Measurements from ENCODE around the gene DNAJC30.

Gene DNAJC30

DNA sequence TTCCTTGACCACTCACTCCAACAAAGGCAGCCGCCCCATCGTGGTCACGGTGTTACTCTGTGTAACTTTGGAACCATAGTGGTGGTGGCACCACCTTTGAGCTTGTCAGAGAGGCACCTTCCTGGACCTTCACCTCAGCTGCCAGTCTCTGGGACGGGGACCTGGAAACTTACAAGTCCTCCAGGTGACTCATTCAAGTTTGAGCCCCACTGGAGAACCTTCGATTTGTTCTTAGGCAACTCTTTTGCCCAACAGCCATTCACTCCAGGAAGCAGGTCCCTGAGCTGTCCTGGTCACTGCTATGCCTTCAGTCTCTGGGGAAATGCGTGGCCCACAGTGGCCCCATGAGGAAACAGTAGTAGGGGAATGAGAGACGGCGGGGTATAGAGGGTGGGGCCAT lies 19.0 kb upstream of the DNAJC30 start:
- FAIRE-seq (no peak), DNase-seq (ENCODE audit: insufficient read length, low spot score) (no peak)

DNA sequence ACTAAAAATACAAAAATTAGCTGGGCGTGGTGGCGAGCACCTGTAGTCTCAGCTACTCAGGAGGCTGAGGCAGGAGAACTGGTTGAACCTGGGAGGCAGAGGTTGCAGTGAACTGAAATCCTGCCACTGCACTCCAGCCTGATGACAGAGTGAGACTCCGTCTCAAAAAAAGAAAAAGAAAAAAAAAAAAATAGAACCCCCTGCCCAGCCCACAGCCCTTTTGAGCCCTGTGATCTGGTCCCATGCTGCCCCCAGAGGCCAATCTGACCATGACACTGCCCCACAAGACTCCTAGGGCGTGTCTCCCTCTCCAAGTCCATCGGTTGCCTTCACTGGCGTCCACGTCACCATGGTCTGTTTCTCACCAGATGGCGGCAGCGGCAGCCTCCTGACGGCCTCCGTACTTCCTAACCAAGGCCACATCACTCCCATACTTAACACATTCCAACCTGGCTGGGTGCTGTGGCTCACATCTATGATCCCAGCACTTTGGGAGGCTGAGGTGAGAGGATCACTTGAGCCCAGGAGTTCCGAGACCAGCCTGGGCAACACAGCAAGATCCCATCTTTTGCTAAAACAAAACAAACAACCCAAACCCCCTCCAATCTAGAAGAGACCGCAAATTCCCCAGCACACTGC lies 18.2 kb upstream of the DNAJC30 start:
- TF ChIP-seq, protein P1, sequence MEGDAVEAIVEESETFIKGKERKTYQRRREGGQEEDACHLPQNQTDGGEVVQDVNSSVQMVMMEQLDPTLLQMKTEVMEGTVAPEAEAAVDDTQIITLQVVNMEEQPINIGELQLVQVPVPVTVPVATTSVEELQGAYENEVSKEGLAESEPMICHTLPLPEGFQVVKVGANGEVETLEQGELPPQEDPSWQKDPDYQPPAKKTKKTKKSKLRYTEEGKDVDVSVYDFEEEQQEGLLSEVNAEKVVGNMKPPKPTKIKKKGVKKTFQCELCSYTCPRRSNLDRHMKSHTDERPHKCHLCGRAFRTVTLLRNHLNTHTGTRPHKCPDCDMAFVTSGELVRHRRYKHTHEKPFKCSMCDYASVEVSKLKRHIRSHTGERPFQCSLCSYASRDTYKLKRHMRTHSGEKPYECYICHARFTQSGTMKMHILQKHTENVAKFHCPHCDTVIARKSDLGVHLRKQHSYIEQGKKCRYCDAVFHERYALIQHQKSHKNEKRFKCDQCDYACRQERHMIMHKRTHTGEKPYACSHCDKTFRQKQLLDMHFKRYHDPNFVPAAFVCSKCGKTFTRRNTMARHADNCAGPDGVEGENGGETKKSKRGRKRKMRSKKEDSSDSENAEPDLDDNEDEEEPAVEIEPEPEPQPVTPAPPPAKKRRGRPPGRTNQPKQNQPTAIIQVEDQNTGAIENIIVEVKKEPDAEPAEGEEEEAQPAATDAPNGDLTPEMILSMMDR (IDR thresholded peaks at IDR 0.05; ENCODE audit: insufficient read depth, missing control alignments), result peak; percentile 41
- FAIRE-seq (no peak), DNase-seq (ENCODE audit: insufficient read length, low spot score) (no peak)

More for the DNA sequence above, 19.0 kb upstream of the DNAJC30 start:
- TF ChIP-seq, protein P1 (IDR thresholded peaks at IDR 0.05; ENCODE audit: insufficient read depth, missing control alignments), result no peak

DNA sequence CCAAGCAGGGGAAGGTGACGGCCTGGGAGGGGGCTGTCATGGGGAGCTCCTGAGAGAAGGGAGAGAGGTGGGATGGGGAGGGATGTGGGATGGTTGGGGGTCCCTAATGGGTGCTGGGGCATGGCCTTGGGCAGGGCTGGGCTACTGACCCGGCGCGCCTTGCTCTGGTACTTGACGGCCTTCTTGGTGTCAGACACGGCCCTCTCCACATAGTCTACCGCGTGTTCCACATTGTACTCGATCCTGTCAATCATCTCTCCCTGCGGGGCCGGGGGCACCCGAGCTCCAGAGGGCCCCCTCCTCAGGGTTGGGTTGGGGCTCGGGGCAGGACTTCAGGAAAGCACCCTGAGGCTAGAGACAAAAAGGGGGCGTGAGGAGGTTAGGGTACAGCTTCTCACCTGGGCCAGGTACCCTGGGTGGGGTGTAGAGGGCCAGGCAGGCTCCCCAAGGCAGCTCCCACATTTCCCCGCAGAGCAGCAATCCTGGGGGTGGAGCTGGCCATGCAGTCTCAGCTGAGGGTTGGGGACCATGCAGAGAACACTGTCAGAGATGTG lies 17.4 kb upstream of the DNAJC30 start:
- FAIRE-seq, result no peak
- TF ChIP-seq, protein P1 (IDR thresholded peaks at IDR 0.05; ENCODE audit: insufficient read depth, missing control alignments), result no peak
- DNase-seq (ENCODE audit: insufficient read length, low spot score), result no peak

DNA sequence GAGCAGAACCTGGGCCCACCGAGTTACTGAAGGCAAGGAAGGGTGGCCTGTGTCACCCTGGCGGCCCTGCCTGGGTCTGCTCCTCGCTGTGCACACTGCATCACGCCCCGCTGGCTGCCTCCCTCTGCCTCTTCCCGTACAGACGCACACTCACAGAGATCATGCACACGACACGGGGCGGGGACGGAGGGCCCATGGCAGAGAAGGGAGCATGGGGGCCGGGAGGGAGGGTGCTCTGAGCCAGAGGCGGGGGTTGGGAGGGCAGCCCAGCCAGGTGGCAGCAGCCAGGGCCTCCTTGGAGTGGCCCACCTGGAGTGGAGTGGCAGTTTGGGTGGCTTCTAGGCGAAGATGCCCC lies 16.8 kb upstream of the DNAJC30 start:
- no peak for FAIRE-seq
- DNase-seq (ENCODE audit: insufficient read length, low spot score), result no peak
- TF ChIP-seq, protein P1 (IDR thresholded peaks at IDR 0.05; ENCODE audit: insufficient read depth, missing control alignments), result no peak

DNA sequence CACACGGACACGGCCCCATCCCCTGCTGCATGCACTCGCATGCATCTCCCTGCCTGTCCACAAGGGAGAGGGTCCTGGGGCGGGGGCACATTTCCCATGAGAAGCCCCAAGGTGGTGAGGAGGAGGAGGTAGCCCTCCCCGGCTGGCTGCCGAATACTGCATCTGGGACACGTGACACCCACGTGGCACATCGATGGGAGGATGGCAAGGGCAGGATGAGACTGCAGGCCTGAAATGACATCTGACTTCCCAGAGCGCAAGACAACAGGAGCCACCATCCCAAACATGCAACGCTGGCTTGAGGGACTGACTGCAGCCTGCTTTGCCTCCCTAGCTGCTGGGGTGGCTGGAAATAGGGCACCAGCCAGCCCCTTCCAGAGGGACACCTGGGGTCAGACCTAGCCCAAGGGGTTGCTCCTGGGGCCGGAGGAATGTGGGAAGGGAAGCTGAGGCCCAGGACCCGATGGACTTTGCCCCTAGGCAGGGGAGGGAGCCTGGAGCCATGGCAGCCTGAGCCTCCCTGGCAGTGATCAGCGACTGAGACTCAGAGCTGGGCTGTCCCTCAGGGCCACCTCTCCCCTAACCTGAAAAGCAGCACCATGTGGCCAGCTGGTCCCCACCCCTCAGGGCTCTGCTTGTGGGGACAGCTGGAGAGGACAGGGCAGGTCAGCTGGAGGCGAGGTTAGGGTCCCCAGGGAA lies 16.3 kb upstream of the DNAJC30 start:
- TF ChIP-seq, protein P1 (IDR thresholded peaks at IDR 0.05; ENCODE audit: insufficient read depth, missing control alignments), result no peak
- FAIRE-seq, result no peak
- DNase-seq (ENCODE audit: insufficient read length, low spot score), result no peak

DNA sequence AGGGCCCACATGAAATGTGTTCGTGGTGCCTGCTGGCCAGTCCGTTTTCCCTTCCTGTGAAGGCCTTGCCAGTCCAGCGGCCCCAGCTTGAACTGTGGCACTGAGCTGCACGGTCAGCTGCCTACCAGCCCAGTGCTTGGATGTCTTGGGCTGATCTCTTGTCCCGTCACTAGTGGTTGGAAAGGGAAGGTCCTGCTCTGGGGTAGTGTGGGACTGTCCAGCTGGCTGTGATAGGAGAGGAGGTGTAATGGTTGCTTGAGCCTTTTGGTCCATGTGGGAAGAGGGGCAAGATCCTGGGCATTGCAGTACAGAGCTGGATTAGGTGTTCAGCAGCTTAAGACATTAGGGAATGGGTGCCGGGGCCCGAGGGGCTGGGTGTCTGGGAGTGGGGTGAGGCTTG lies 15.2 kb upstream of the DNAJC30 start:
- no peak for FAIRE-seq

More for the DNA sequence above, 15.2 kb upstream of the DNAJC30 start:
- no peak for DNase-seq (ENCODE audit: insufficient read length, low spot score)
- TF ChIP-seq, protein P1 (IDR thresholded peaks at IDR 0.05; ENCODE audit: insufficient read depth, missing control alignments), result no peak

All from D721Med (cell line).